HG02798 (cell line): ENCODE data around the gene TTF2.
A peak's percentile ranks its signal among the peaks of the same experiment; 100 is the strongest.

Experiments used
- ATAC-seq: cut with Tn5 transposase; IDR thresholded peaks from one replicate; pipeline ENCODE4 v1.9.1; 2021; ENCODE audit warnings: mild to moderate bottlenecking; ENCODE audit not compliant: unreplicated experiment, poor library complexity

Gene TTF2

DNA sequence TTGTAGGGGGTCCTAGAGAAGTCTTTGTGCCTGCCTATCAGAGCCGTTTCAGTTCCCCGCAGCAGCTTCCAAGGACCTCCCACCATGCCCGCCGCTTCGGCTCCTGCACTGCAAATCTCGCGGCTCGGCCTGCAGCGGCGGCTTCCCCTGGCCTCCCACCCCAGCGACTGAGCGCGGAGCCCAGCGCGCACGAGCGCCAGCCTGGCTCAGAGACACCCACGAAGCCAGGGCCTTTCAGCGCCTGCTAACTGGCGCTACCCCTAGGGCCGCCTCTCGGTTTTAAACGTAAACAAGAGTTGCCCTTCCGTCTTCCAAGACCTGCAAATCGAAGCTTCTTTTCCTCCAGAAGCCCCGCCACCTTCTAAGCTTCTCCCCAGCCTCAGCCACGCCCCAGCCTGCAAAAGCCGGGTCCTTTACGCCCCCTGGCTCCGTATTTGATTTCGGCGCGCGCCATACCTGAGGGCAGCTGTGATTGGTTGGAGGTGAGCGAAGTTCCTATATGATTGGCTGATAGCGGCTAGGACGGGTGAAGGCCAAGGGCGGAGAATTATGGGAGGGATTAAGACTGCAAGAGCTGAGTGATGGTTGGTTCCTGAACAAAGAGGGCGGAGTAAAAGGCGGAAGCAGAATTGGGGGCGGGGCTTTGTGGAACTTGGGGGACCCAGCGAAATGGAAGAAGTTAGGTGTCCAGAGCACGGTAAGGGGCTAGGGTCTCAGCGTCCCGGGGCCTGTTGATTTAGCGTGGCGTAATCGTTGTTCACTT lies at the start of gene TTF2:
TSS of gene TTF2 (plus strand) at position 649 of the 763 bp plus-strand sequence. CDS start at position 670, 21 bp downstream.
- ATAC-seq, result peak; percentile 94

DNA sequence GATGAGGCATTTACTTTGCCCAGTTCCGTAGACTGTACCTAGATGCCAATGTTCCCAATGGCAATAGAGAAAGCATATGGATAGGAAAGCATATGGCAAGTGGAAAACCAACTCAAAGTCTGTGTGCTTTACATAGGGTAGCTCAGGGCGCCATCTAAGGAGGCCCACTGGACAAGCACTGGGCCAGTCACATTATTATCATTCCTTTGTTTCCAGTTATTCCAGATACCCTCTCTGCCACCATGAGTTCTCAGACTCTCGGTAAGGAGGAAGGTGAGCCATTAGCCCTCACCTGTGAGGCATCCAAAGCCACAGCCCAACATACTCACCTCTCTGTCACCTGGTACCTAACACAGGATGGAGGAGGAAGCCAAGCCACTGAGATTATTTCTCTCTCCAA lies 48.8 kb upstream of the TTF2 start:
- ATAC-seq, result no peak

DNA sequence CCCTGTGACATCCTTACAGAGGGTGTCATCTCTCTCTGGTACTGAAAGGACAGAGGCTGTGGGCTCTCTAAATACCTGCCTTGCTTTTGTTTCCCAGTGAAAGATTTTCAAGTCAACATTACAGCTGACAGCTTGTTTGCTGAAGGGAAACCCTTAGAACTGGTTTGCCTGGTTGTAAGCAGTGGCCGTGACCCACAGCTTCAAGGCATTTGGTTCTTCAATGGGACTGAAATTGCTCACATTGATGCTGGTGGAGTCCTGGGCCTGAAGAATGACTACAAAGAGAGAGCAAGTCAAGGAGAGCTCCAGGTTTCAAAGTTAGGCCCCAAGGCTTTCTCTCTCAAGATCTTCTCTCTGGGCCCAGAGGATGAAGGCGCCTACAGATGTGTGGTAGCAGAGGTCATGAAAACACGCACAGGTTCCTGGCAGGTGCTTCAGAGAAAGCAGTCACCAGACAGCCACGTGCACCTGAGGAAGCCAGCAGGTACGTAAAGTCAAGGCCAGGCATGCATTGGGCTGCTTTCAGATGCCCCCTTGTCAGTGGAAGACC lies 46.7 kb upstream of the TTF2 start:
- no peak for ATAC-seq

DNA sequence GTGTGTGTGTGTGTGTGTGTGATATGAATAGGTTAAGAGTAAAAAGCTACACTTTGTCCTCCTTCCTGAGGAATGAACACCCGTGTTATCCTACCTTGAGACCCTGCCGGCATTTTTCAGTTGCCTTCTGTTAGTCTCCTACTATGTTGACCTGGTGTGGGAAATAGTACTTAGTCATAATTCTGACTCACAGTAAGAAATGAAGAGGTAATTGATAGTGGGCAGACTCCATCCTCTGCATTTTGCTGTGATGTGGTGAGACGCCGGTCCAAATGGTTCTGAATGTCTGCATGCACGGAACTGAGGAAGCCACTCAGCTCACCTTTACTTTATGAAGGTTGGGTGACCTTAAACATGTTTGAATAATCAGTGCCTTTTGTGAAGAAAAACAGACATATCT lies 45.9 kb upstream of the TTF2 start:
- no peak for ATAC-seq

DNA sequence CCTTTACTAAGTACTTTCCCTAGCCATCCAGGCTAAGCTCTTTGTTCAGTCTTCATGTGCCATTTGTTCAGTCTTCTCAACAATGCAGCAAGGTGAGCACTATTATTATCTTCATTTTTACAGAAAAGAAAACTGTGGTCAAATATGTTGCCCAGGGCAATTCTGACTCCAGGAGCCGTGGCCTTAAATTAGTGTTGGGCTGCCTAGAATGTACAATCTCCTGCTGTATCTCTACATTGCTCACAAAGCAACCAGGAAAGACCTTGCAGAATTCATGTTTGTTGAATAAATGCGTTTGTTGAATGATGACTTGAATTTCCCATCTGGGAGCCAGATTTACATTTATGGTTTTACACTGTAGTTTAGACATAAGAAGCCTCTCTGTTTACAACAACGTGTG lies 44.4 kb upstream of the TTF2 start:
- no peak for ATAC-seq

DNA sequence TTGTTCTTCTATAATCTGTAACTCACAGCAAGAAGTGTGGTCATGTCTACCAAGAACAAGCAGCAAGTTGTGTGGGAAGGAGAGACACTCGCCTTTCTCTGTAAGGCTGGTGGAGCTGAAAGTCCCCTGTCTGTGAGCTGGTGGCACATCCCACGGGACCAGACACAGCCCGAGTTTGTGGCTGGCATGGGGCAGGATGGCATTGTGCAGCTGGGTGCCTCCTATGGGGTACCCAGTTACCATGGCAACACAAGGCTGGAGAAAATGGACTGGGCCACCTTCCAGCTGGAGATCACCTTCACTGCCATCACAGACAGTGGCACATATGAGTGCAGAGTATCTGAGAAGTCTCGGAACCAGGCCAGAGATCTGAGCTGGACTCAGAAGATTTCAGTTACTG lies 43.1 kb upstream of the TTF2 start:
- peak; percentile 11 for ATAC-seq

DNA sequence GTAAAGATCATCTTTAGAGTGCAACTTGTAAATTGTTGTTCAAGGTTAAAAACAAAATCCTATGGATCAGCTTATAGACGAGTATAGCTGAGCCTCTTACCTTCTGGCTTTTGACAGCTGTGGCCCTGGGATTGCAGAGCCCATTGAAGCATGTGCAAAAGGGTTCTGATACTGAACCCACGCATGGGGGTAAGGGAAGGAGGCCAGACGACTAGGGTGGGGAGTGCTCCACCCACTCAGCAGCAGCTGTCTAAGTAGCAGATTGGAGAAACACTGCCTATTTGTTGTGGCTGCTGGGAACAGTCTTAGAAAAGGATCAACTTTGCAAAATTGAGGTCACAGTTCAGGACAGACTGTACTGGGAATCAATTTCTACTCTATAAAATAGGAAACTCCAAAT lies 42.5 kb upstream of the TTF2 start:
- ATAC-seq, result peak; percentile 78

DNA sequence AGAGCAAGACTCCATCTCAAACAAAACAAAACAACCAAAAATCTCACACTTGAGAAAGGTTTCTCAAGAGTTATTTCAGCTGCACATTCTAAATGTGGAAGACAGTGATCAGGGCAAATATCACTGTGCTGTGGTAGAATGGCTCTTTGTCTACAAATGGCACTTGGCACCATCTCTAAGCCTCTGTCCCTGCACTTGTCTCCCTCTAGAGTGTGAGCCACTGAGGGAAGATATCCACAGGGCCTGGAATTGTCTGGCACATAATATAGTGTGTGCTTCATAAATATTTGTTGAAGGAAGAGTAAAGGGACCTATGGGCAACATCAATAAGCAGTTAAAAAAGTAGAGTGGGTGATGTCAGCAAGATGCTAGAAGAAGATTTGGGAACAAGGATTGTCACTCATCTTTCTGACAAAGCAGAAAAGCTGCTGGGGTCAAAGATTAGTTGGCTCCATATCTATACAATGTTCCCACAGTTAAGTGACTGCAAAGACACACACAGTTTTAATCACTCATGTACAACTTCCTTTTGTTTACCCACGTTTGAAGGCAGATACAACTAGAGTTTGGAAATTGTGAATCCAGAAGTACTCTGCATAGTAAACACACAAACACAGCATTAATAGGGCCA lies 39.5 kb upstream of the TTF2 start:
- ATAC-seq, result no peak

DNA sequence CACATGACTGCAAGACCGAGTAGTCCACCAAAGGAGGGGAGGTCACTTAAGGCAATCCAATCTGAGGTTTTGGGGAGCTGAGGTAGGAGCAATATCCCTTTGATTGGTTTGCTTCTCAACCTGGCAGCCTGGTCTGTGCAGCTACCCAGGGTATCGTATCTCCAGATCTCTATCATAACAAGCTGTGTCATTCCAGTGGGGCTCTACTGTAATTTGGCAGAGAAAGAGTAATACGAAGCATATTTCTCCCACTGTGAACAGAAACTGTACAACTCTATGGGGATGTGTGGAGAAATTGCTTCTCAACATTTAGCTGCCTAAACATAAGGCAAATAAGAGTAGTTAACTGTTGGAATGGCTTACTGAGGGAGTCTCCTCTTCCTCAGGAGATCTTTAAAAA lies 38.0 kb upstream of the TTF2 start:
- ATAC-seq, result no peak

DNA sequence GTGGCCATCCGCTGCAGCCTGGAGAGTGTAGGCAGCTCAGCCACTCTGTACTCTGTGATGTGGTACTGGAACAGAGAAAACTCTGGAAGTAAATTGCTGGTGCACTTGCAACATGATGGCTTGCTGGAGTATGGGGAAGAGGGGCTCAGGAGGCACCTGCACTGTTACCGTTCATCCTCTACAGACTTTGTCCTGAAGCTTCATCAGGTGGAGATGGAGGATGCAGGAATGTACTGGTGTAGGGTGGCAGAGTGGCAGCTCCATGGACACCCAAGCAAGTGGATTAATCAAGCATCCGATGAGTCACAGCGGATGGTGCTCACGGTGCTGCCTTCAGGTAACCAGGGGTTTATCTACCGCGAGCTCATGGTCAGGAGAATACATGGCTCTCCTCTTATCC lies 34.6 kb upstream of the TTF2 start:
- no peak for ATAC-seq

DNA sequence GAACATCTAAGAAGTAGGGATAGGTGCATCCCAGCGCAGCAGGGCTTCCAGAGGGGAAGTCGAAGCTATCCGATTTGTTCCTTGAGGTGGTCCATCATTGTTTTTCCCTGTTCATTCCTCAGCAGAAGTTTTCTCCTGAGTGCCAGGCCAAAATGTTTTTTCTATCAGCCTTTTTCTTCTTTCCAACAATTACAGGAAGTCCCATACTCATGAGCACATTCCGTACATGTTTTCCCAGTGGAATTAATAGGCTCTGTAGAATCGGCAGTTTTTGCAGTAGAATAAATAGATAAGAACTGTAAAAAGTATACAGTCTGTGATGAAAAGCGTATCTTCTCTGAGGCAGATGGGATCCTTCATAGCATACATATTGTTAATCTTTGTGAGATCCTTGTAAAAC lies 33.8 kb upstream of the TTF2 start:
- ATAC-seq, result no peak

DNA sequence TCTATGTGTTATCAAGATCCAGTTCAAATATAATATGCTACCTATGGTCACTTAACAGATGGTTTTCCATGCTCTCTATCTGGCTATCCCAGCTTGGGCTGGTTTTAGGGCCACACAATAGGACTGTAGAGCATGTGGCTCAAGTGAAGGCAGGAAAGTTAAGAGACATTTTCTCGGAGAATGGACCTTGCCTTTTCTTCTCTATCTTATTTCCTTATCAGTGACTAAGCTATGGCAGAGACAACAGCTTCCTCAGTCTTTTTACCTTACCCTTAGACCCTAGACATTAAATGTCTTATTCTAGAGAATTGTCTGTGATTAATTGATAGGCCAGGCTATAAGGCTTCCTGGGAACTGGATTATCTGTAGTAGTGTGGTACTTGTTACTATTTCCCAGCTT lies 30.4 kb upstream of the TTF2 start:
- ATAC-seq, result no peak

DNA sequence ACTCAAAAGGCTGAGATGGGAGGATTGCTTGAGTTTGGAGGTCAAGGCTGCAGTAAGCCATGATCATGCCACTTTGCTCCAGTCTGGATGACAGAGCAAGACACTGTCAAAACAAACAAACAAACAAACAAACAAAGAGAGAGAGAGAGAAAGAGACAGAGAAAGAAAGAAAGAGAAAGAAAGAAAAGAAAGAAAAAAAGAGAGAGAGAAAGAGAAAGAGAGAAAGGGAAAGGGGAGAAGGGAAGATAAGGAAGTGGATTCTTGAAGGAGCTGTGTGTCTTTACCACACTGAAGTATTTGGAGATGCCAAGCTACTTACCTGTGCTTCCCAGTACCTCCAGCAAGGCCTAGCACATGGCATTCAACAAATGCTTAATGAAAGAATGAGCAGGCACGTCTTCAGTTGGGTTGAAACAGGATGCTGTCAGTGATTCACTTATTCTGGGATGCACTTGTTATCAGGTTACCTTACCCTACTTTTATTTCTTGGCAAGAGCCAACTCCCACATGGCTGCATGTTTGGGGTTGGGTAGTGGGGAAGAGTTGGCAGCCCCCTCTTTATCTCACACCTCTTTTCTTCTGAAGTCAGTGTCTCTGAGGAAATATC lies 29.8 kb upstream of the TTF2 start:
- no peak for ATAC-seq

DNA sequence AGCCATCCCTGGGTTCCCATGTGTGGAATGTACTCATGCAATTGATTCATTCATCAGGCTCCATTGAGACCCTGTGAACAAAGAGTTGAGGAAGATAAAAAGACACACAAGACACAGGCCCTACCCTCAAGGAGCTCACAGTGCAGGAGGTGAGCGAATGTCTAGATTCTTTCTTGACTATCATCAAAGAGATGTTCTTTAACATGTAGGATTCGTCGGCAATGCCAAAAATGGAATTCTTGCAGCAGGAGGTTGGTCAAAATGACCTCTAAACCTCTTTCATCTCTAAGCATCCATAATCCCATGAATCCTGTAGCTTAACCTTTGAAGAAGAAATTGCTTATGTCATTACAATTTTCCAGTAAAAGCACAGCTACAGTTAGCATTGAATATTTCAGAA lies 27.9 kb upstream of the TTF2 start:
- ATAC-seq, result no peak

DNA sequence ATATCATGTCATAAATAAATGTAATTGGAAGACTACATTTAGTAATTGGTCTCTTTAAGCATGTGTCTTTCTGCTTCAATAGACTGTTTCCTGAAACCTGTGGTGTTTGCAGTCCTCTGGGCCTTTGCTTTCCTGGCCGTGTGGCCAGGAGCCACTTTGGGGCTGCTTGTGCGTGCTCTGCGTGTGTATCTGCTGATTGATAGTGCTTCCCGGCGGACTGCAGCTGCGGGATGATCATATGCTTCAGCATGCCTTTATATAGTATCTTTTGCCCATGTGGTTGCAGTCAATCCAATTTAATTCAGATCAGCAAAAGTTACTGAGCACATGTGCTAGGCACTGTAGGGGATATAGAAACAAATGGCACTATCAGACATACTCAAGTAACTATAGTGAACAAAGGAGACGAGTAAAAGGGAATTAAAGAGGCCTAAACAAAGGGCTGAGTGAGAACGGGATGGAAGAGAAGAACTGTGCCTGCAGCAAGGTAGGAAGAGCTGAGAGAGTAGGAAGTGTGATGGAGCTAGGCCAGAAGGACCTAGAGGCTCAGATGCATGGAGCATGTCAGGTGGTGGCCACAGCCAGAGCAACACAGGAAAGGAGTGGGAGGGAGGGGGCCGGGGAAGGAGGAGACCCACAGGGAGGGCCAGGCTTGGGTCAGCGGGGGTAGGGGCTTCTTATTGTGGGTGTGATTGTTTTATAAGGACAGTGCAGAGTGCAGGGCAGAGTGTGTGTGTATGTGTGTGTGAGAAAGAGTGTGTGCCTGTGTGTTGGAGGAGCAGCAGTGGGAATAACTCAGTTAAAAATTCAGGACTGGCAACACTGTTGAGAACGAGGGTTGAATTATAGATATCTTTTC lies 27.2 kb upstream of the TTF2 start:
- no peak for ATAC-seq

DNA sequence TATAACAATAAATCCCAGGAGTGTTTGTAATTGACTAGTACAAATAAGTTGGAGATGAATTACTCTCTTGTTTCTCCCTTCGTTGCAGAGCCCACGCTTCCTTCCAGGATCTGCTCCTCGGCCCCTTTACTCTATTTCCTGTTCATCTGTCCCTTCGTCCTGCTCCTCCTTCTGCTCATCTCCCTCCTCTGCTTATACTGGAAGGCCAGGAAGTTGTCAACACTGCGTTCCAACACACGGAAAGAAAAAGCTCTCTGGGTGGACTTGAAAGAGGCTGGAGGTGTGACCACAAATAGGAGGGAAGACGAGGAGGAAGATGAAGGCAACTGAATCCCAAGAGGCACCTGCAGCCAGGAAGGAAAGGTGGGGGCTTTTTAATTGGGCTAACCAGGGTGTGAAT lies 26.4 kb upstream of the TTF2 start:
- no peak for ATAC-seq

DNA sequence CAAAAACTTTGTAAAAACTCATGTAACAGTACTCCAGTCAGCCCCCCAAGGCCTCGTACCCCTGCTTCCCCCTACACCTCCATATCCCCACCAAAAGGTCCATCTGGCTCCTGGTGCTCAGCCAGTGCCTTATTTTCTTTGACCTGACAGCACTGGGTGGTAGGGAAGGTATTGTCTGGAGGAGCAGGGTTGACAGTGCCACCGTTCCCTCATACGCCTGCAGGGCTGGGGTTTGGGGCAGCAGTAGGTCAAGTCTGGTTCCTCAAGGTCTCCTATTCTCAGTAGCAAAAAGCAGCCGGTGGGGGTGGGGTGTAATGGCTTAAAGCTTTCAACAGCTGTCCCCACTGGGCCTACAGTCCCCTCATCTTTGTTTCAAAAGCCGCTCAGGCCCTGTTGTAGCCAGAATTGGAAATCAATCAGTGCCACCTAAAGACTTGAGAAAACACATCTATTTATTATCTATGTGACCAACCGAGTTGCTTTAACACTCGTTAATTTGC lies 25.3 kb upstream of the TTF2 start:
- no peak for ATAC-seq

DNA sequence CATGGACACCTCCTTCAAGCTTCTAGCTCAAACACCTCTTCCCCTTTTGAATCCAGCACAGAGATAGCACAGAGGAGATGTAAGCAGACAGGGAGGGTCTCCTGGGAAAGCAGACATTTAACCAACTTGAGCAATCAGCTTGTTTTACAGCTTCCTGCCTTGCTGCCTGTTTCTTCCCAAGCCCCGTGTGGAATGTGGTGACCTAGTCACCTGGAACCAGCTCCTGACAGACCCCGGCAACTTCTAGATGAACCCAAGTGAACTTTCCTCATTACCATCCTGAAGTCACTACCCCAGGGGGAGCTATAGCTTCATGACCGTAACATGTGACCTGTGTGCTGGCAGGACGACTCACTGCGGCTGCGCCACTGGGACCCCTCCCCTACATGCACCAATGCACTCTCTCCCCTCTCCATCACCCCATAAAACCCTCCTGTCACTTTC lies 24.1 kb upstream of the TTF2 start:
- ATAC-seq, result no peak

DNA sequence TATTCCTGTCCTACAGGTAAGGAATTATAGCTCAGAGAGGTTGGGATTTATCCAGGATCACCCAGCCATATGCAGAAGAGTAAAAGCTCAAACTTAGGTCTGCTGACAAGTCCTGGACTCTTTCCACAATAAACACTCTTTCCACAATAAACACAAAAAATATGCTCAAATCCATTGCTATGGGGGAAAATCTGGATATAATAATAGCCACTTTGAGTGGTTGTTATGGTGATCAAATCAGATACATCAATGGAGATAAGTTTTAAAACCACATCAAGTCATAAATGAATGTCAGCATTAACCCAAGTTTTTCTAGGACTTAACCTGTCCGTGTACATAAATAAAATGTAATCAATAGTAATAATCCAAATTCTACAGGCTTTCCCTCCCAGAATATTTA lies 22.3 kb upstream of the TTF2 start:
- ATAC-seq, result no peak

DNA sequence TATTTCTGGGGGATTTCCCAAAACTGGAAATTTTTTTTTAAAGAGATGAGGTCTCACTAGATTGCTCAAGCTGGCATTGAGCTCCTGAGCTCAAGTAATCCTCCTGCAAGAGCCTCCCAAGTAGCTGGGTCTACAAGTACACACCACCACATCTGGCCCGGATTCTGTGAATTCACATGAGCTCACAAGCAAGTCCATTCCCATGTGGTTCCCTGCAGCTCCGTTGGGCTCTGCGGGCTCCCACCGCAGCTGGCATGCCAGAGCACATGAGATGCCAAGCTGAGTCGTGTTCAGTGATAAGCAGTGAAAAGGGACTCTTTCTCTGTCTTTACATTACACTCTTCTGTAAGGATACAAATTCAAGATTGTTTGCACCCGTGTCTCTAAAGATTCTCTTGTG lies 21.9 kb upstream of the TTF2 start:
- no peak for ATAC-seq
